GM19099 (cell line): ENCODE measurements around the gene SOCS4.

Source experiments
- POLR2A ChIP-seq: IDR thresholded peaks from 3 replicates; pipeline ENCODE4 v1.6.1; 2011; ENCODE audit warnings: low read depth; ENCODE audit not compliant: insufficient read length; ENCODE audit errors: extremely low read depth

SOCS4 gene

GRCh38 chr14:55047301-55048053 lies 20.4 kb downstream of the SOCS4 start:
- TF ChIP-seq POLR2A, result no peak

- TF ChIP-seq POLR2A, result no peak
These were observed 21.9 kb downstream of the SOCS4 start for GRCh38 chr14:55048900-55049436.

- TF ChIP-seq POLR2A, result no peak
These were observed 24.1 kb downstream of the SOCS4 start for GRCh38 chr14:55051165-55051422.

- peak; percentile 99 for TF ChIP-seq POLR2A
These were observed 24.6 kb downstream of the SOCS4 start, which contains the start of gene MAPK1IP1L for GRCh38 chr14:55051423-55052268. MAPK1IP1L (plus strand) TSS chr14:55051647; CDS start chr14:55061684, 10,037 bp downstream.

GRCh38 chr14:55052269-55052930 lies 25.4 kb downstream of the SOCS4 start:
- TF ChIP-seq POLR2A, result no peak

GRCh38 chr14:55053018-55053417 lies 26.0 kb downstream of the SOCS4 start:
- no peak for TF ChIP-seq POLR2A

- TF ChIP-seq POLR2A, result no peak
These were observed 26.5 kb downstream of the SOCS4 start for GRCh38 chr14:55053500-55053899.

GRCh38 chr14:55054098-55054497 lies 27.1 kb downstream of the SOCS4 start:
- TF ChIP-seq POLR2A, result no peak

- TF ChIP-seq POLR2A, result no peak
These were observed 30.9 kb downstream of the SOCS4 start for GRCh38 chr14:55057919-55058318.

- TF ChIP-seq POLR2A, result no peak
These were observed 32.3 kb downstream of the SOCS4 start for GRCh38 chr14:55059333-55059732.

GRCh38 chr14:55062517-55063351 lies 35.7 kb downstream of the SOCS4 start:
- no peak for TF ChIP-seq POLR2A

- no peak for TF ChIP-seq POLR2A
These were observed 38.4 kb downstream of the SOCS4 start for GRCh38 chr14:55065411-55065810.

GRCh38 chr14:55066223-55066622 lies 39.2 kb downstream of the SOCS4 start:
- TF ChIP-seq POLR2A, result no peak

- TF ChIP-seq POLR2A, result no peak
These were observed 44.0 kb downstream of the SOCS4 start for GRCh38 chr14:55070981-55071411.
